Liver (tissue), 9 donors: Measurements from ENCODE around the gene PRDM8. TPM values are rescaled to one million over a fixed set of nuclear protein-coding genes. Genes with fewer than 3 reads are reported as not detected.
"Not testable (repeated sequence)": the region's sequence is repeated elsewhere in the genome, so short reads cannot be mapped to it uniquely, and the experiment has no call there.

ENCODE experiments used
- DNase-seq: peaks from one replicate; pipeline ENCODE4 v3.0.0-alpha.2; 2017; ENCODE audit warnings: low spot score
- H3K27ac ChIP-seq, 2 donors: one replicate each; pipeline ENCODE4 v1.7.0; 2013; ENCODE audit warnings: inconsistent platforms in 2 of 2, low read length in 2 of 2, control low read depth in 1 of 2, low read depth in 1 of 2, mild to moderate bottlenecking in 1 of 2
- H3K27me3 ChIP-seq, 4 donors: one replicate each; pipeline versions ENCODE4 v1.6.1 to v1.7.0; 2013; ENCODE audit warnings: low read length in 3 of 4, inconsistent platforms in 1 of 4, mild to moderate bottlenecking in 1 of 4, moderate library complexity in 1 of 4; ENCODE audit not compliant: control insufficient read depth in 4 of 4, insufficient read depth in 4 of 4
- H3K36me3 ChIP-seq, 4 donors: one replicate each; pipeline versions ENCODE4 v1.6.1 to v1.7.0; 2013; ENCODE audit warnings: low read length in 3 of 4, mild to moderate bottlenecking in 3 of 4, low read depth in 1 of 4, moderate library complexity in 1 of 4; ENCODE audit not compliant: control insufficient read depth in 4 of 4, insufficient read depth in 3 of 4
- H3K4me1 ChIP-seq, 4 donors: one replicate each; pipeline versions ENCODE4 v1.6.1 to v1.7.0; 2013; ENCODE audit warnings: low read length in 3 of 4, mild to moderate bottlenecking in 3 of 4, moderate library complexity in 1 of 4; ENCODE audit not compliant: control insufficient read depth in 4 of 4, insufficient read depth in 4 of 4
- H3K4me3 ChIP-seq, 3 donors: one replicate each; pipeline versions ENCODE4 v1.6.1 to v1.7.0; 2013; ENCODE audit warnings: low read length in 3 of 3, control low read depth in 1 of 3, low read depth in 1 of 3, mild to moderate bottlenecking in 1 of 3
- H3K9ac ChIP-seq, 2 donors: one replicate each; pipeline ENCODE4 v1.7.0; 2013; ENCODE audit warnings: low read length in 2 of 2, mild to moderate bottlenecking in 2 of 2, moderate library complexity in 2 of 2, control low read depth in 1 of 2, low read depth in 1 of 2
- H3K9me3 ChIP-seq, 4 donors: one replicate each; pipeline versions ENCODE4 v1.6.1 to v1.7.0; 2013; ENCODE audit warnings: low read length in 3 of 4; ENCODE audit not compliant: control insufficient read depth in 4 of 4
- FOXA2 ChIP-seq: IDR thresholded peaks from 2 replicates; pipeline ENCODE4 v1.6.1; 2016; ENCODE audit warnings: antibody characterized with exemption
- HNF4A ChIP-seq, 2 donors: conservative IDR thresholded peaks; 2 replicates each; pipeline ENCODE4 v1.6.1; 2016; ENCODE audit warnings: antibody characterized with exemption in 2 of 2, mild to moderate bottlenecking in 2 of 2
- HNF4G ChIP-seq: IDR thresholded peaks from 2 replicates; pipeline ENCODE4 v1.6.1; 2016; ENCODE audit warnings: antibody characterized with exemption
- JUND ChIP-seq, 2 donors: IDR thresholded peaks; 2 replicates each; pipeline ENCODE4 v1.6.1; 2016; ENCODE audit warnings: antibody characterized with exemption in 2 of 2
- NR2F2 ChIP-seq: IDR thresholded peaks from 2 replicates; pipeline ENCODE4 v1.6.1; 2016; ENCODE audit warnings: antibody characterized with exemption
- RAD21 ChIP-seq, 2 donors: IDR thresholded peaks; 2 replicates each; pipeline ENCODE4 v1.6.1; 2016; ENCODE audit warnings: antibody characterized with exemption in 2 of 2, mild to moderate bottlenecking in 2 of 2
- RXRA ChIP-seq, 2 donors: IDR thresholded peaks; 2 replicates each; pipeline ENCODE4 v1.6.1; 2017 to 2018; ENCODE audit warnings: antibody characterized with exemption in 2 of 2, mild to moderate bottlenecking in 1 of 2
- TAF1 ChIP-seq: conservative IDR thresholded peaks from 2 replicates; pipeline ENCODE4 v1.6.1; 2016; ENCODE audit warnings: antibody characterized with exemption, mild to moderate bottlenecking
- YY1 ChIP-seq: IDR thresholded peaks from 2 replicates; pipeline ENCODE4 v1.6.1; 2016; ENCODE audit warnings: antibody characterized with exemption, mild to moderate bottlenecking
- WGBS: extraction: QIAGEN DNeasy Blood & Tissue Kit; methylation state at CpG from one replicate; pipeline ENCODE4 v1.1.7; 2013; 5-methylcytosine and 5-hydroxymethylcytosine counted together
- polyA plus RNA-seq, 2 donors: library from polyadenylated mRNA; stranded (reverse) in 1 of 2; unstranded in 1 of 2; fragments of 200-250 nt in 1 of 2; fragments of >200 nt in 1 of 2; fragmentation: Nextera tagmentation in 1 of 2; extraction: Ambion mirVana in 1 of 2; gene quantifications; one replicate each; pipeline versions ENCODE4 v1.2.1 to v1.2.3, GENCODE V29; 2013 to 2015
- total RNA-seq, 2 donors: library from RNA; depleted of rRNA; stranded (reverse); fragments of >200 nt; gene quantifications; one replicate each; pipeline ENCODE4 v1.2.3, GENCODE V29; 2014
- TF ChIP-seq, protein P1 (sequence below): IDR thresholded peaks from 2 replicates; pipeline ENCODE4 v1.6.1; 2016; ENCODE audit warnings: antibody characterized with exemption
- TF ChIP-seq, protein P2 (sequence below): IDR thresholded peaks from 2 replicates; pipeline ENCODE4 v1.6.1; 2016; ENCODE audit warnings: antibody characterized with exemption
- TF ChIP-seq, protein P3 (sequence below): IDR thresholded peaks from 2 replicates; pipeline ENCODE4 v1.6.1; 2016; ENCODE audit warnings: antibody characterized with exemption, mild to moderate bottlenecking
- TF ChIP-seq, protein P4 (sequence below): IDR thresholded peaks from 2 replicates; pipeline ENCODE4 v1.6.1; 2016; ENCODE audit warnings: antibody characterized with exemption
- TF ChIP-seq, protein P5 (sequence below): fragments of 150-350 bp; IDR thresholded peaks from 2 replicates; pipeline ENCODE4 v1.5.1; 2017; ENCODE audit warnings: improper control_type of control experiment, low read depth, low read length; ENCODE audit not compliant: missing input control
- donor health status: healthy.
- donor health status: healthy.
- donor health status: healthy.
- donor health status: healthy.
- donor health status: healthy.

Gene PRDM8
- total and polyA plus RNA-seq, 4 donors: 0.05 to 0.14 (median 0.08) TPM; not detected in 1

DNA sequence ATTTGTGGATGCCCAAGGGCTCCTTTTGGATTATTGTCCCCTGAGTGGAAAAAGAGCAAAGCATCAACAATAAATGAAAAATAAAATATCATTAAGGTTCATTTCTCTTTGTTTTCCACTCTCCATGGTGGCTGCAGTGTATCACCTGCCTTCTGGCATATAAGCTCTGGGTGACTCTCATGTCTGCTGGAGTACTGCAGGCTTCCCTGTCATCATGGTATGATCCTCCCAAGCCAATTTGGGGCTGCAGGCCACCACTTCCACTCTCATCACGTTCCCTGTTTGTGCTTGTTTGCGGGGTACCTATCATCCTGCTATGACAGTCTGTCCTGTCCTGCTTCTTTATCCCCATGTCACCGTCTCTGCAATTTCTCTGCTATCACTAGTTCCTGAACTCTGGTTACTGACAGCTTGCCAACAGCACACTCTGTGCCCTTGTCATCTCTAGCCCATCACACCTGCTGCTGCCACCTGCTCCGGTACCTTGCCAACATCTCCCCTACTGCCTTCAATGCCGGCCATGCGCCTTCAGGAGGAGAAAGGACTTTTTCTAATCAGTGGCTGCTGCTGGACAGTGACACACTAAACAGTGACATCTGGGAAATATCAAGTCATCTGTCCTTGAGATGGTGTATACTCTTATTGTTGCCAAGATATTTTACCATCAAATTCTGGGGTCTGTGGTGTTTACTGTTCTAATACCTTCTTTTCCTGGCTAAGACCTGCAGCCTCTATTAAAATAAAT is 46.1 kb downstream of the PRDM8 start:
- no peaks in the 10 kb centered on the region for H3K9me3 ChIP-seq
- H3K4me3 ChIP-seq: no peak overlapping the region
- H3K9ac ChIP-seq: no peak overlapping the region
- H3K4me1 ChIP-seq: no peaks in the 10 kb centered on the region
- no peak for DNase-seq
- no peaks in the 10 kb centered on the region for H3K36me3 ChIP-seq
- TF ChIP-seq, protein P1, sequence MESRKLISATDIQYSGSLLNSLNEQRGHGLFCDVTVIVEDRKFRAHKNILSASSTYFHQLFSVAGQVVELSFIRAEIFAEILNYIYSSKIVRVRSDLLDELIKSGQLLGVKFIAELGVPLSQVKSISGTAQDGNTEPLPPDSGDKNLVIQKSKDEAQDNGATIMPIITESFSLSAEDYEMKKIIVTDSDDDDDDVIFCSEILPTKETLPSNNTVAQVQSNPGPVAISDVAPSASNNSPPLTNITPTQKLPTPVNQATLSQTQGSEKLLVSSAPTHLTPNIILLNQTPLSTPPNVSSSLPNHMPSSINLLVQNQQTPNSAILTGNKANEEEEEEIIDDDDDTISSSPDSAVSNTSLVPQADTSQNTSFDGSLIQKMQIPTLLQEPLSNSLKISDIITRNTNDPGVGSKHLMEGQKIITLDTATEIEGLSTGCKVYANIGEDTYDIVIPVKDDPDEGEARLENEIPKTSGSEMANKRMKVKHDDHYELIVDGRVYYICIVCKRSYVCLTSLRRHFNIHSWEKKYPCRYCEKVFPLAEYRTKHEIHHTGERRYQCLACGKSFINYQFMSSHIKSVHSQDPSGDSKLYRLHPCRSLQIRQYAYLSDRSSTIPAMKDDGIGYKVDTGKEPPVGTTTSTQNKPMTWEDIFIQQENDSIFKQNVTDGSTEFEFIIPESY: no peak
- no peak for TF ChIP-seq RAD21 (IDR thresholded peaks at IDR 0.05)
- TF ChIP-seq, protein P2, sequence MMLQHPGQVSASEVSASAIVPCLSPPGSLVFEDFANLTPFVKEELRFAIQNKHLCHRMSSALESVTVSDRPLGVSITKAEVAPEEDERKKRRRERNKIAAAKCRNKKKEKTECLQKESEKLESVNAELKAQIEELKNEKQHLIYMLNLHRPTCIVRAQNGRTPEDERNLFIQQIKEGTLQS: no peak
- no peak for TF ChIP-seq RXRA (IDR thresholded peaks at IDR 0.05)
- peaks cover 0 to 5% (median under 1%) of the 10 kb centered on the region in 4 donors for H3K27me3 ChIP-seq
- 59% methylated on average over 6 of the region's 6 CpGs for WGBS
- H3K27ac ChIP-seq: no peak overlapping the region

DNA sequence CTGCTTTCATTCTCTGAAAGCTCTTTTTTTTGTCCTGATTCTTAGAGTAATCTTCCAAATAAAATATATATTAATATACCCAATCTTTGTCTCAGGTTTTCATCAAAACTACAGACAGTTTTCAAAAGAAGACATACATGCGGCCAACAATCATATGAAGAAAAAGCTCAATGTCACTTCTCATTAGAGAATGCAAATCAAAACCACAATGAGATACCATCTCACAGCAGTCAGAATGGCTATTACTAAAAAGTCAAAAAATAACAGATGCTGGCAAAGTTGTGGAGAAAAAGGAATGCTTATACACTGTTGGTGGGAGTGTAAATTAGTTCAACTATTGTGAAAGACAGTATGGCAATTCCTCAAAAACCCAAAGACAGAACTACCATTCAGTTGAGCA is 50.2 kb downstream of the PRDM8 start:
- not testable (repeated sequence) for H3K36me3 ChIP-seq, H3K27ac ChIP-seq, H3K9me3 ChIP-seq, H3K9ac ChIP-seq, H3K4me1 ChIP-seq, H3K4me3 ChIP-seq, DNase-seq, H3K27me3 ChIP-seq
- WGBS: 96% methylated on average over 1 of the region's 1 CpG

DNA sequence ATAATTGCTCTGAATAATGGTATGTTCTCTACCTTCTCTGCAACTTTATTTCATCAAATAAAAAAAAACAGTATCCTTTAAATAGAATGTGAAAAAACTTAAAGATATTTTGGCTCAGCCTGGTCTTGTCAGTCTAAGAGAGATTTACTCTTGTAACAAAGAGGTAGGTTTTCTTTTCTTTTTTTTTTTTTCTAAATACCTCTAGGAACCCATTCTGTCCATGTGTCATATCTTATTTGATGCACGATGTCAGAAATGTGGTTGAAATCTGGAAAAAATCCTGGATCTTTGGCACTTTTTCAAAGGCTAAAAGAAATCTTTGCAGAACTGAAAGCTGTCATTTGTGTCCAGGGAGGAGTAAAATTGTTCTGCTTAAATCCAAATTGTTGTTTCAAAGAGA is 51.8 kb downstream of the PRDM8 start:
- WGBS: 61% methylated on average over 1 of the region's 1 CpG
- no peak overlapping the region for H3K9ac ChIP-seq
- H3K36me3 ChIP-seq: no peaks in the 10 kb centered on the region
- H3K4me1 ChIP-seq: no peaks in the 10 kb centered on the region
- H3K9me3 ChIP-seq: no peaks in the 10 kb centered on the region
- no peak for DNase-seq
- no peak overlapping the region for H3K4me3 ChIP-seq
- TF ChIP-seq YY1: no peak
- TF ChIP-seq, protein P3, sequence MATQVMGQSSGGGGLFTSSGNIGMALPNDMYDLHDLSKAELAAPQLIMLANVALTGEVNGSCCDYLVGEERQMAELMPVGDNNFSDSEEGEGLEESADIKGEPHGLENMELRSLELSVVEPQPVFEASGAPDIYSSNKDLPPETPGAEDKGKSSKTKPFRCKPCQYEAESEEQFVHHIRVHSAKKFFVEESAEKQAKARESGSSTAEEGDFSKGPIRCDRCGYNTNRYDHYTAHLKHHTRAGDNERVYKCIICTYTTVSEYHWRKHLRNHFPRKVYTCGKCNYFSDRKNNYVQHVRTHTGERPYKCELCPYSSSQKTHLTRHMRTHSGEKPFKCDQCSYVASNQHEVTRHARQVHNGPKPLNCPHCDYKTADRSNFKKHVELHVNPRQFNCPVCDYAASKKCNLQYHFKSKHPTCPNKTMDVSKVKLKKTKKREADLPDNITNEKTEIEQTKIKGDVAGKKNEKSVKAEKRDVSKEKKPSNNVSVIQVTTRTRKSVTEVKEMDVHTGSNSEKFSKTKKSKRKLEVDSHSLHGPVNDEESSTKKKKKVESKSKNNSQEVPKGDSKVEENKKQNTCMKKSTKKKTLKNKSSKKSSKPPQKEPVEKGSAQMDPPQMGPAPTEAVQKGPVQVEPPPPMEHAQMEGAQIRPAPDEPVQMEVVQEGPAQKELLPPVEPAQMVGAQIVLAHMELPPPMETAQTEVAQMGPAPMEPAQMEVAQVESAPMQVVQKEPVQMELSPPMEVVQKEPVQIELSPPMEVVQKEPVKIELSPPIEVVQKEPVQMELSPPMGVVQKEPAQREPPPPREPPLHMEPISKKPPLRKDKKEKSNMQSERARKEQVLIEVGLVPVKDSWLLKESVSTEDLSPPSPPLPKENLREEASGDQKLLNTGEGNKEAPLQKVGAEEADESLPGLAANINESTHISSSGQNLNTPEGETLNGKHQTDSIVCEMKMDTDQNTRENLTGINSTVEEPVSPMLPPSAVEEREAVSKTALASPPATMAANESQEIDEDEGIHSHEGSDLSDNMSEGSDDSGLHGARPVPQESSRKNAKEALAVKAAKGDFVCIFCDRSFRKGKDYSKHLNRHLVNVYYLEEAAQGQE: no peak
- no peak for TF ChIP-seq FOXA2
- no peak for TF ChIP-seq NR2F2
- TF ChIP-seq HNF4A (conservative IDR thresholded peaks at IDR 0.05): no peak
- TF ChIP-seq JUND (IDR thresholded peaks at IDR 0.05): no peak
- TF ChIP-seq, protein P4, sequence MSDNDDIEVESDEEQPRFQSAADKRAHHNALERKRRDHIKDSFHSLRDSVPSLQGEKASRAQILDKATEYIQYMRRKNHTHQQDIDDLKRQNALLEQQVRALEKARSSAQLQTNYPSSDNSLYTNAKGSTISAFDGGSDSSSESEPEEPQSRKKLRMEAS: no peak
- TF ChIP-seq, protein P1: no peak
- no peak for TF ChIP-seq RXRA (IDR thresholded peaks at IDR 0.05)
- no peak for TF ChIP-seq HNF4G
- no peak for TF ChIP-seq RAD21 (IDR thresholded peaks at IDR 0.05)
- TF ChIP-seq TAF1: no peak
- TF ChIP-seq, protein P5, sequence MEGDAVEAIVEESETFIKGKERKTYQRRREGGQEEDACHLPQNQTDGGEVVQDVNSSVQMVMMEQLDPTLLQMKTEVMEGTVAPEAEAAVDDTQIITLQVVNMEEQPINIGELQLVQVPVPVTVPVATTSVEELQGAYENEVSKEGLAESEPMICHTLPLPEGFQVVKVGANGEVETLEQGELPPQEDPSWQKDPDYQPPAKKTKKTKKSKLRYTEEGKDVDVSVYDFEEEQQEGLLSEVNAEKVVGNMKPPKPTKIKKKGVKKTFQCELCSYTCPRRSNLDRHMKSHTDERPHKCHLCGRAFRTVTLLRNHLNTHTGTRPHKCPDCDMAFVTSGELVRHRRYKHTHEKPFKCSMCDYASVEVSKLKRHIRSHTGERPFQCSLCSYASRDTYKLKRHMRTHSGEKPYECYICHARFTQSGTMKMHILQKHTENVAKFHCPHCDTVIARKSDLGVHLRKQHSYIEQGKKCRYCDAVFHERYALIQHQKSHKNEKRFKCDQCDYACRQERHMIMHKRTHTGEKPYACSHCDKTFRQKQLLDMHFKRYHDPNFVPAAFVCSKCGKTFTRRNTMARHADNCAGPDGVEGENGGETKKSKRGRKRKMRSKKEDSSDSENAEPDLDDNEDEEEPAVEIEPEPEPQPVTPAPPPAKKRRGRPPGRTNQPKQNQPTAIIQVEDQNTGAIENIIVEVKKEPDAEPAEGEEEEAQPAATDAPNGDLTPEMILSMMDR: no peak
- no peak overlapping the region for H3K27ac ChIP-seq
- H3K27me3 ChIP-seq: peaks cover 0 to 4% (median under 1%) of the 10 kb centered on the region in 4 donors
